ENCODE measurements around the gene HBZ.
"Not testable (repeated sequence)": the region's sequence is repeated elsewhere in the genome, so short reads cannot be mapped to it uniquely, and the experiment has no call there.

The HBZ gene

GRCh38 chr16:166375-167121 lies 14.1 kb downstream of the HBZ start:
- H3K4me3 ChIP-seq (ENCODE audit: low read length), result no peak overlapping the region
- no peak for TF ChIP-seq CTCF (conservative IDR thresholded peaks at IDR 0.05; ENCODE audit: low read depth, low read length)

GRCh38 chr16:167122-167690 lies 14.8 kb downstream of the HBZ start:
- TF ChIP-seq CTCF (conservative IDR thresholded peaks at IDR 0.05; ENCODE audit: low read depth, low read length), result no peak
- DNase-seq (ENCODE audit: low read depth), result no peak
- H3K4me3 ChIP-seq (ENCODE audit: low read length), result no peak overlapping the region

More at GRCh38 chr16:166375-167121, 14.1 kb downstream of the HBZ start:
- no peak for DNase-seq (ENCODE audit: low read depth)

GRCh38 chr16:168424-168823 lies 16.0 kb downstream of the HBZ start:
- TF ChIP-seq CTCF (conservative IDR thresholded peaks at IDR 0.05; ENCODE audit: low read depth, low read length), result no peak
- no peak for DNase-seq (ENCODE audit: low read depth)
- no peak overlapping the region for H3K4me3 ChIP-seq (ENCODE audit: low read length)

- no peak for TF ChIP-seq CTCF (conservative IDR thresholded peaks at IDR 0.05; ENCODE audit: low read depth, low read length)
- no peak overlapping the region for H3K4me3 ChIP-seq (ENCODE audit: low read length)
- no peak for DNase-seq (ENCODE audit: low read depth)
Measured at GRCh38 chr16:169014-169413, 16.6 kb downstream of the HBZ start.

GRCh38 chr16:170088-170507 lies 17.7 kb downstream of the HBZ start:
- DNase-seq (ENCODE audit: low read depth); H3K4me3 ChIP-seq (ENCODE audit: low read length): not testable (repeated sequence)

- TF ChIP-seq CTCF (conservative IDR thresholded peaks at IDR 0.05; ENCODE audit: low read depth, low read length), result no peak
- H3K4me3 ChIP-seq (ENCODE audit: low read length), result no peak overlapping the region
- DNase-seq (ENCODE audit: low read depth), result no peak
Measured at GRCh38 chr16:170788-171187, 18.3 kb downstream of the HBZ start.

GRCh38 chr16:172374-172941 lies 20.0 kb downstream of the HBZ start, which contains the start of gene HBA2:
TSS of gene HBA2 (plus strand) at chr16:172876. CDS start at chr16:172913, 37 bp downstream.
- not testable (repeated sequence) for DNase-seq (ENCODE audit: low read depth); H3K4me3 ChIP-seq (ENCODE audit: low read length)

GRCh38 chr16:173211-173854 lies 20.9 kb downstream of the HBZ start:
- DNase-seq (ENCODE audit: low read depth); H3K4me3 ChIP-seq (ENCODE audit: low read length): not testable (repeated sequence)

- not testable (repeated sequence) for DNase-seq (ENCODE audit: low read depth); H3K4me3 ChIP-seq (ENCODE audit: low read length)
Measured at GRCh38 chr16:173928-174769, 21.7 kb downstream of the HBZ start.
